HCEC 1CT (cell line): ENCODE results near the gene GCDH.
"Not testable (repeated sequence)": the region's sequence is repeated elsewhere in the genome, so short reads cannot be mapped to it uniquely, and the experiment has no call there.

ENCODE experiments used
- DNase-seq: peaks from one replicate; pipeline ENCODE4 v3.0.0-alpha.2; 2017

Gene GCDH

DNA sequence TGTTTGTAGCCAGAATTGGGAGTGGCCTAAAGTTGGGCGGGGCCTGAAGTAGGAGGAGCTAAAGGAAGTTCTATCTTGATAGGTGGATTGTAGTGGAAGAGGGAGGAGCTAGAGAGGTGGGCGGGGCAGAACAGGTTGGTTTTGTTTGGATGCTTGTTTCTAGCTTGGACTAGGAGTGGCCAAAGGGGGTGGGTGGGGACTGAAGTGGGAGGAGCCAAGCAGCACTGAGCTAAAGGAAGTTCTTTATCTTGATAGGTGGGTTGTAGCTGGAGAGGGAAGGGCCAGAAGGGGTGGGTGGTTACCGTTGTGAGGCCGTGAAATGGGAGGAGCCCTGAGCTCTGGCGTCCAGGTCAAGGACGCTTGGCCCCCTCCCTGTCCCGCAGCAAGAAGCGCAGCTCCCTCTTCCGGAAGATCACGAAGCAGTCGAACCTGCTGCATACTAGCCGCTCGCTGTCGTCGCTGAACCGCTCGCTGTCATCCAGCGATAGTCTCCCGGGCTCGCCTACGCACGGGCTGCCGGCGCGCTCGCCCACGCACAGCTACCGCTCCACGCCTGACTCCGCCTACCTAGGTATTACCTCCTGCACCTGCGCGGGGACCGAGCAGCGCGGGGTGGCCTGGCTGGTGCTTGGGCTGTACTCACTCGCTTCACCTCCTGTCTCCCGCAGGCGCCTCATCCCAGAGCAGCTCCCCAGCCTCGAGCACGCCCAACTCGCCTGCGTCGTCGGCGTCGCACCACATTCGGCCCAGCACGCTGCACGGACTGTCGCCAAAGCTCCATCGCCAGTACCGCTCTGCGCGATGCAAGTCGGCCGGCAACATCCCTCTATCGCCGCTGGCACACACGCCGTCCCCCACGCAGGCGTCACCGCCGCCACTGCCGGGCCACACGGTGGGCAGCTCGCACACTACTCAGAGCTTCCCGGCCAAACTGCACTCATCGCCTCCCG, 17.7 kb upstream of the GCDH start:
- no peak for DNase-seq

DNA sequence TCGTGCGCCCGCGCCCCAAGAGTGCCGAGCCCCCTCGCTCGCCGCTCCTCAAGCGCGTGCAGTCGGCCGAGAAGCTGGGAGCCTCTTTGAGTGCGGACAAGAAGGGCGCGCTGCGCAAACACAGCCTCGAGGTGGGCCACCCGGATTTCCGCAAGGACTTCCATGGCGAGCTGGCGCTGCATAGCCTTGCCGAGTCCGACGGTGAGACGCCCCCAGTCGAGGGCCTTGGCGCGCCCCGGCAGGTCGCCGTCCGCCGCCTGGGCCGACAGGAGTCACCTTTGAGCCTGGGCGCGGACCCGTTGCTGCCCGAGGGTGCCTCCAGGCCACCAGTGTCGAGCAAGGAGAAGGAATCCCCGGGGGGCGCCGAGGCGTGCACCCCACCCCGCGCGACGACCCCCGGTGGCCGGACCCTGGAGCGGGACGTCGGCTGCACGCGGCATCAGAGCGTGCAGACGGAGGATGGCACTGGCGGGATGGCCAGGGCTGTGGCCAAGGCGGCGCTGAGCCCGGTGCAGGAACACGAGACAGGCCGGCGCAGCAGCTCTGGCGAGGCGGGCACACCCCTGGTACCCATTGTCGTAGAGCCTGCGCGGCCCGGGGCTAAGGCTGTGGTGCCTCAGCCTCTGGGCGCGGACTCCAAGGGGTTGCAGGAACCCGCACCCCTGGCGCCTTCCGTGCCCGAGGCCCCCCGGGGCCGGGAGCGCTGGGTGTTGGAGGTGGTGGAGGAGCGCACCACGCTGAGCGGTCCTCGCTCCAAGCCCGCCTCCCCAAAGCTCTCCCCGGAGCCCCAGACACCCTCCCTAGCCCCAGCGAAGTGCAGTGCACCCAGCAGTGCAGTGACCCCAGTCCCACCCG, 16.8 kb upstream of the GCDH start:
- DNase-seq: no peak

- no peak for DNase-seq
Observed at GRCh38 chr19:12875086-12875485, 15.9 kb upstream of the GCDH start.

GRCh38 chr19:12880551-12881171, 10.3 kb upstream of the GCDH start:
- no peak for DNase-seq

GRCh38 chr19:12881172-12881808, 9.7 kb upstream of the GCDH start, which contains the start of gene DNASE2:
Gene DNASE2 (minus strand): TSS chr19:12881449. CDS start chr19:12881375, 74 bp downstream.
- peak; percentile 93 for DNase-seq

- no peak for DNase-seq
Observed at GRCh38 chr19:12882589-12882988, 8.4 kb upstream of the GCDH start.

DNA sequence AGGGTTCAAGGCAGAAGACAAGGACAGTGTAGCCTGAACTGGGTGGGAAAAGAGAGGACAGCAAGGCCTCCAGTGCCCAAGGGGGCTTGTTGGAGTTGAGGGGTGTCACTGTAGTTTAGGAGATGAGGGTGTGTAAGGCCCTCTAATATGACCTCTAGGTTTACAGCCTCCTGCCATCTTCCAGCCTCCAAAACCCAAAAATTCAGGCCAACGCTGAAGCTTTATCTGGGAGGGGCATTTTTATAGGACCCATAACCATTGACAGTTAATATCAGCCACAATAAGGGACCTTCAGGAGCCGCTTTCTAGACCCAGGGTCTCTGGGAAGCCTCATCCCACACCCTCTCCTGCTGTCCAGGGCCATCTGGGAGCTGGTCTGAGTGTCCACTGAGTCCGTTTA, 6.8 kb upstream of the GCDH start:
- DNase-seq: no peak

DNA sequence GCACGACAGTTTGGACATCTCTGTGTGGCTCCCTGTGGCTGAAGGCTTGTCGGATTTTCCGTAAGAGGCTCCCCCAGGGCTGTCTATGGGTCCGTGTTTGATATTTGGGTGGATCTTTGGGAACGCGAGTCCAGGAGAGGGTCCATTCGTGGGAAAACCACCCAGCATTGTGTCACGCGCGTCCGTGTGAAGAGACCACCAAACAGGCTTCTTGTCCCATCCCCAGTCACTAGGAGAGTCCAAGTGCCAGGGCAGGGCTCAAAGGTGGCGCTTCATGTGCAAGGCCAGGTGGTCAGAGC, 6.4 kb upstream of the GCDH start:
- no peak for DNase-seq

GRCh38 chr19:12884926-12885748, 5.8 kb upstream of the GCDH start:
- no peak for DNase-seq

GRCh38 chr19:12885749-12886650, 5.0 kb upstream of the GCDH start:
- no peak for DNase-seq

- DNase-seq: no peak
Observed at GRCh38 chr19:12886651-12886968, 4.3 kb upstream of the GCDH start.

GRCh38 chr19:12886969-12887747, 3.8 kb upstream of the GCDH start, which contains the start of gene KLF1:
Gene KLF1 (minus strand): TSS chr19:12887201. CDS start chr19:12887140, 61 bp downstream.
- no peak for DNase-seq

- no peak for DNase-seq
Observed at GRCh38 chr19:12888006-12888603, 2.9 kb upstream of the GCDH start.

DNA sequence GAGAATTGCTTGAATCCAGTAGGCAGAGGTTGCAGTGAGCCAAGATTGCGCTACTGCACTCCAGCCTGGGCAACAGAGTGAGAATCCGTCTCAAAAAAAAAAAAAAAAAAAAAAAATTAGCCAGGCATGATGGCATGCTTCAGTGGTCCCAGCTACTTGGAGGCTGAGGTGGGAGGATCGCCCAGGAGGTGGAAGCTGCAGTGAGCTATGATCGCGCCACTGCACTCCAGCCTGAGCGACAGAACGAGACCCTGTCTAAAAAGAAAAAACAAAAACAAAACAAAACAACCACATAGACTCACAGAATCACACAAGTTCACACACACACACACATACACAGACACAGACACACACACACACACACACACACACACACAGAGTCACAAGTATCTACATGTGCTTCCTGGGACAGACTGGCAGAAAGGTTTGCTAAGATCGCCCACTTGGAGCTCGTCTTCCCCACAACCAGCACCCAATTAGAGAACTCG, 617 bp upstream of the GCDH start:
- not testable (repeated sequence) for DNase-seq

DNA sequence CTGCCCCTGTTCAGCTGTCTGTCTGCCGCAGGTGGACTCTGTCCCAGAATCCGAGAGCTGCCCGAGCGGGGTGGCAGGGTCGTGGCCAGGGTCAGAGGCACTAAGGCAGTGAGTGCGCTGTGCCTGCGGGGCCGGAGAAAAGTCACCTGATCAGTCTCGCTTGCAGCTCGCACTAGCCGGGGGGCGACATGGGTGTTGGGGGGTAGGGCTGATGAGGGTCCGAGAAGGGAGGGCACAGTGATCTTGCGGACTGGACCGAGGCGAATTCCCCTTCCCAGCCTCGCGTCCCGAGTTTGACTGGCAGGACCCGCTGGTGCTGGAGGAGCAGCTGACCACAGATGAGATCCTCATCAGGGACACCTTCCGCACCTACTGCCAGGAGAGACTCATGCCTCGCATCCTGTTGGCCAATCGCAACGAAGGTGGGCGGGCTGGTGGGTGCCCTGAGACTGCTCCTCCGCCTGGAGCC, 627 bp downstream of the GCDH start:
- no peak for DNase-seq

DNA sequence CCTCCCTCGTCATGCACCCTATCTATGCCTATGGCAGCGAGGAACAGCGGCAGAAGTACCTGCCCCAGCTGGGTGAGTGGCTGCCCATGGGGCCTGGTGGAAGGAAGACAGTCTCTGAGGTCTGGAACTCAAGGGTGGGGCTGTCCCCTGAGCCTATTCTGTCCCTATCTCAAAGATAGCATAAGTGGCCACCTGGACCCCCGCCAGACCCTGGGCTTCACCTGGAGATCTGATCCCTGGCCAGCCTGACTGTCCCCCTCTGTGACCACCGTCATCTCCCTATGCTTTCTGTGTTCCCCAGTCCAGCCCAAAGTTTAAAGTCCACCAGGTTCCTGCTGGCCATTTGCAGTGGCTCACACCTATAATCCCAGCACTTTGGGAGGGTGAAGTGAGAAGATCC, 2.6 kb downstream of the GCDH start:
- no peak for DNase-seq

DNA sequence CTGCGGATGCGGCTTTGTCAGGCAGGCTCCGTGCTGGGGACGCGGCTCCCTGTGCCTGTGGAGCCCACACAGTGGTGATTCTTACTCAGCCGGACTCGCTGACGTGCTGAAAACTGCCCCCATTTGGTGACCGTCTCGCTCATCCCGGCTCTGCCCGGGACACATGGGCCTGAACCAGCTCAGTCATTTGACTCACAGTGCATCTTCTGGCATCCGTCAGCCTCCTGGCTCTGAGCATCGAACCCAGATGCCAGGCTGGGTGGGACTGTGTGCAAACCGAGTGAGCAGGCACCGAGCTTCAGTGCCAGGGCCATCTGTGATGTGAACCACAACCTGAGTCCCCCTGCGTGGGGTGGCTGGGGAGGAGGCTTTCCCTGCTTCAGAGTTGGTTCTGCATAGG, 5.5 kb downstream of the GCDH start:
- no peak for DNase-seq

DNA sequence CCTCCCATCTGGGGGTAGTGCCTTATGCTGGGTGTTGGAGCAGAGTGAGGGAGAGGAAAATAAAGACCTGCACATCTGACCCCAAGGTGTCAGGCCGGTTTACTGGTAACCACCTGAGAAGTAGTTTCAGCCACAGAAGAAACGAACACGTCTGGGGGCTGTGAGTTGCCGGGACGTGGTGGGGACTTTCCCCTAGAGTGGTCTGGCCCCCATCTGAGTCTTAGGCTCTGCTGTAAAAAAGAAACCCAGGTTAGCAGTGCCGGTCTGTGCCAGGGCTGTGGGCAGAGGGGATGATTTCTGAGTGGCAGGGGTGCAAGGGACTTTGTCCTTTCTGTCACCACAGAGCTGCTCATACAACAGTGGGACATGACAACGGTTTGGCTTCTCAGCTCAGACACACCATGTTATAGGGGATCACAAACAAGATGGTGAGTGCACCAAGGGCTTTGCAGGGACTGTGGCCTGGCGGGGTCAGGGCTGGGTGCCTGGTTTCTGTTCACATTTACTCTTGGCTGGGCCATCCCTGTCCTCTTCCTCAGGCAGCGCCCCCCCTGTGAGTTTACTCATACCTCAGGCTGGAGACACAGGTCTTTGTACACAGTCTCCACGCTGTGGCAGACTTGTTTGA, 9.0 kb downstream of the GCDH start:
- DNase-seq: no peak

GRCh38 chr19:12907166-12907565, 16.2 kb downstream of the GCDH start:
- no peak for DNase-seq
